DOHH2 (cell line): Measurements from ENCODE around the gene AHRR.

Experiments used
- CTCF ChIP-seq: fragments of 200-600 bp; sonication (generic); IDR thresholded peaks from one replicate; pipeline ENCODE4 v1.5.1; 2014; ENCODE audit warnings: antibody characterized with exemption, mild to moderate bottlenecking, low read depth, low read length; ENCODE audit not compliant: poor library complexity, severe bottlenecking
- EZH2phosphoT487 ChIP-seq: fragments of 200-600 bp; sonication (generic); IDR thresholded peaks from 2 replicates; pipeline ENCODE4 v1.6.1; 2017; ENCODE audit warnings: borderline replicate concordance, mild to moderate bottlenecking, antibody characterized with exemption, low read length, moderate library complexity, mixed read lengths

GRCh38 chr5:310516-310915, 11.0 kb upstream of the AHRR start:
- TF ChIP-seq CTCF (no peak), EZH2phosphoT487 (no peak)
